ENCODE measurements around the gene SMIM45.

SMIM45 gene

GRCh38 chr22:41920271-41920976 lies 31.5 kb upstream of the SMIM45 start:
- Mint-ChIP-seq H3K4me3 (peak overlapping the region; percentile 62), H3K27me3 (peaks cover 10 to 13% of the 10 kb centered on the region in 2 donors), H3K9me3 (no peaks in the 10 kb centered on the region), H3K4me1 (ENCODE audit: low read depth in 2 of 2) (peaks cover 0 to 6% of the 10 kb centered on the region in 2 donors), H3K36me3 (no peaks in the 10 kb centered on the region), H3K27ac (no peak overlapping the region)
- DNase-seq (ENCODE audit: low spot score) (no peak), ATAC-seq (peak in 1 of 2 donors; percentile 2)

- H3K4me1 Mint-ChIP-seq (ENCODE audit: low read depth in 2 of 2) = peaks cover 0 to 9% of the 10 kb centered on the region in 2 donors
- H3K9me3 Mint-ChIP-seq = no peaks in the 10 kb centered on the region
- H3K36me3 Mint-ChIP-seq = no peaks in the 10 kb centered on the region
- no peak overlapping the region for H3K4me3 Mint-ChIP-seq
- DNase-seq (ENCODE audit: low spot score) = no peak
- ATAC-seq = no peak
- H3K27me3 Mint-ChIP-seq = peaks cover 0 to 3% of the 10 kb centered on the region in 2 donors
- H3K27ac Mint-ChIP-seq = no peak overlapping the region
Measured at GRCh38 chr22:41922328-41922727, 29.6 kb upstream of the SMIM45 start.

- peaks cover 0 to 3% of the 10 kb centered on the region in 2 donors for H3K27me3 Mint-ChIP-seq
- no peak for ATAC-seq
- no peak overlapping the region for H3K27ac Mint-ChIP-seq
- no peak for DNase-seq (ENCODE audit: low spot score)
- peaks cover 0 to 9% of the 10 kb centered on the region in 2 donors for H3K4me1 Mint-ChIP-seq (ENCODE audit: low read depth in 2 of 2)
- H3K9me3 Mint-ChIP-seq = no peaks in the 10 kb centered on the region
- H3K4me3 Mint-ChIP-seq = no peak overlapping the region
- H3K36me3 Mint-ChIP-seq = no peaks in the 10 kb centered on the region
Measured at GRCh38 chr22:41922940-41923594, 28.9 kb upstream of the SMIM45 start.

- H3K36me3 Mint-ChIP-seq = no peaks in the 10 kb centered on the region
- peaks cover 0 to 9% of the 10 kb centered on the region in 2 donors for H3K4me1 Mint-ChIP-seq (ENCODE audit: low read depth in 2 of 2)
- no peak overlapping the region for H3K27ac Mint-ChIP-seq
- DNase-seq (ENCODE audit: low spot score) (no peak), ATAC-seq (no peak)
- H3K4me3 Mint-ChIP-seq = no peak overlapping the region
- H3K9me3 Mint-ChIP-seq = no peaks in the 10 kb centered on the region
- peaks cover 0 to 3% of the 10 kb centered on the region in 2 donors for H3K27me3 Mint-ChIP-seq
Measured at GRCh38 chr22:41923595-41924276, 28.2 kb upstream of the SMIM45 start.

- Mint-ChIP-seq H3K36me3 (no peaks in the 10 kb centered on the region), H3K27me3 (peaks cover 0 to 3% of the 10 kb centered on the region in 2 donors), H3K9me3 (no peaks in the 10 kb centered on the region), H3K27ac (no peak overlapping the region), H3K4me1 (ENCODE audit: low read depth in 2 of 2) (peaks cover 0 to 6% of the 10 kb centered on the region in 2 donors), H3K4me3 (peak overlapping the region; percentile 52)
- peak; percentile 79 to 86 for ATAC-seq
- no peak for DNase-seq (ENCODE audit: low spot score)
Measured at GRCh38 chr22:41925783-41926460, 26.0 kb upstream of the SMIM45 start.

- ATAC-seq = no peak
- H3K27ac Mint-ChIP-seq = no peak overlapping the region
- peak overlapping the region; percentile 26 for H3K4me3 Mint-ChIP-seq
Measured at GRCh38 chr22:41927813-41928212, 24.1 kb upstream of the SMIM45 start.

GRCh38 chr22:41928593-41929417 lies 23.1 kb upstream of the SMIM45 start:
- H3K36me3 Mint-ChIP-seq = no peaks in the 10 kb centered on the region
- H3K9me3 Mint-ChIP-seq = no peaks in the 10 kb centered on the region
- H3K27ac Mint-ChIP-seq = no peak overlapping the region
- ATAC-seq (peak in 1 of 2 donors; percentile 4), DNase-seq (ENCODE audit: low spot score) (no peak)
- peaks cover 0 to 8% of the 10 kb centered on the region in 2 donors for H3K4me1 Mint-ChIP-seq (ENCODE audit: low read depth in 2 of 2)
- no peak overlapping the region for H3K4me3 Mint-ChIP-seq
- peaks cover 0 to 3% of the 10 kb centered on the region in 2 donors for H3K27me3 Mint-ChIP-seq

More at GRCh38 chr22:41927813-41928212, 24.1 kb upstream of the SMIM45 start:
- Mint-ChIP-seq H3K9me3 (no peaks in the 10 kb centered on the region), H3K36me3 (no peaks in the 10 kb centered on the region), H3K4me1 (ENCODE audit: low read depth in 2 of 2) (peaks cover 0 to 8% of the 10 kb centered on the region in 2 donors), H3K27me3 (peaks cover 0 to 3% of the 10 kb centered on the region in 2 donors)
- DNase-seq (ENCODE audit: low spot score) = no peak

- Mint-ChIP-seq H3K9me3 (no peaks in the 10 kb centered on the region), H3K27ac (no peak overlapping the region), H3K27me3 (peaks cover 0 to 3% of the 10 kb centered on the region in 2 donors), H3K36me3 (no peaks in the 10 kb centered on the region), H3K4me3 (no peak overlapping the region), H3K4me1 (ENCODE audit: low read depth in 2 of 2) (peaks cover 0 to 8% of the 10 kb centered on the region in 2 donors)
- DNase-seq (ENCODE audit: low spot score) = no peak
- no peak for ATAC-seq
Measured at GRCh38 chr22:41929418-41929810, 22.5 kb upstream of the SMIM45 start.

GRCh38 chr22:41931701-41932269 lies 20.2 kb upstream of the SMIM45 start:
- Mint-ChIP-seq H3K36me3 (no peaks in the 10 kb centered on the region), H3K4me1 (ENCODE audit: low read depth in 2 of 2) (peaks cover 0 to 2% of the 10 kb centered on the region in 2 donors), H3K27ac (no peak overlapping the region)

GRCh38 chr22:41932353-41932752 lies 19.6 kb upstream of the SMIM45 start:
- no peak overlapping the region for H3K4me3 Mint-ChIP-seq
- H3K27ac Mint-ChIP-seq = no peak overlapping the region
- H3K9me3 Mint-ChIP-seq = no peaks in the 10 kb centered on the region
- DNase-seq (ENCODE audit: low spot score) (no peak), ATAC-seq (no peak)
- no peaks in the 10 kb centered on the region for H3K36me3 Mint-ChIP-seq
- H3K4me1 Mint-ChIP-seq (ENCODE audit: low read depth in 2 of 2) = peaks cover 0 to 2% of the 10 kb centered on the region in 2 donors
- no peaks in the 10 kb centered on the region for H3K27me3 Mint-ChIP-seq

More at GRCh38 chr22:41931701-41932269, 20.2 kb upstream of the SMIM45 start:
- no peak for DNase-seq (ENCODE audit: low spot score)
- Mint-ChIP-seq H3K27me3 (no peaks in the 10 kb centered on the region), H3K4me3 (no peak overlapping the region), H3K9me3 (no peaks in the 10 kb centered on the region)
- no peak for ATAC-seq

- Mint-ChIP-seq H3K4me1 (ENCODE audit: low read depth in 2 of 2) (peaks cover 0 to 2% of the 10 kb centered on the region in 2 donors), H3K4me3 (no peak overlapping the region), H3K27me3 (no peaks in the 10 kb centered on the region), H3K9me3 (no peaks in the 10 kb centered on the region), H3K27ac (no peak overlapping the region), H3K36me3 (no peaks in the 10 kb centered on the region)
- ATAC-seq (peak in 1 of 2 donors; percentile 9), DNase-seq (ENCODE audit: low spot score) (no peak)
Measured at GRCh38 chr22:41933411-41934177, 18.4 kb upstream of the SMIM45 start.

Measured in natural killer cell treated with Interleukin-12 subunit alpha and Interleukin-12 subunit beta and Interleukin-15 and Interleukin-18, amount 100 ng/mL, for 72 hours (primary cell).